HepG2 (cell line): ENCODE measurements around the gene ANKS3. TPM values are rescaled to one million over a fixed set of nuclear protein-coding genes. Genes with fewer than 3 reads are reported as not detected.

Experiments
- ATAC-seq: fragments of 200-7000 bp; cut with Tn5 transposase; 3 replicates; pipeline ENCODE4 v1.9.1; 2020; ENCODE audit warnings: mild to moderate bottlenecking, moderate library complexity
- BruUV-seq: library from RNA; stranded (reverse); fragments of 400-500 nt; replicated peaks from 2 replicates; lab custom pipeline; 2021; lab: Mats Ljungman, UMichigan
- CTCF ChIA-PET: fragments of 300-600 bp; formaldehyde crosslinking; extraction: SDS; loops from one replicate; lab custom pipeline; 2021; ENCODE audit warnings: low total read pairs, inconsistent platforms, low intra/inter-chr PET ratio; lab: Yijun Ruan, JAX
- POLR2A ChIA-PET: fragments of 350-600 bp; sonication (Branson Sonifier 250); formaldehyde crosslinking; loops from one replicate; lab custom pipeline; 2020; ENCODE audit warnings: antibody characterized with exemption, inconsistent platforms; lab: Yijun Ruan, JAX
- DNase-seq: peaks from one replicate; pipeline ENCODE4 v3.0.0-alpha.2; 2015; ENCODE audit warnings: low spot score
- FAIRE-seq: peaks from 3 replicates; lab custom pipeline; 2011; peaks lifted over from hg19 to GRCh38; lab: Jason Lieb, UNC
- H2AFZ ChIP-seq: one replicate; pipeline ENCODE4 v1.6.1; 2011; ENCODE audit warnings: low read length, inconsistent platforms
- H3K27ac ChIP-seq: fragments of 300-600 bp; 3 replicates; pipeline ENCODE4 v1.8.0; 2011; ENCODE audit warnings: mixed run types, mild to moderate bottlenecking, mixed read lengths, low read length, inconsistent platforms; ENCODE audit not compliant: insufficient read depth; ENCODE audit errors: extremely low read length
- H3K27me3 ChIP-seq, 2 experiments: fragments of 200-600 bp in 1 of 2; 2 replicates in 1 of 2; 3 replicates in 1 of 2; pipeline versions ENCODE4 v1.6.0 to v1.8.0; 2011; ENCODE audit warnings: low read length in 2 of 2, mild to moderate bottlenecking in 2 of 2, moderate library complexity in 2 of 2, inconsistent platforms in 1 of 2; ENCODE audit not compliant: insufficient read depth in 2 of 2, control insufficient read depth in 1 of 2
- H3K36me3 ChIP-seq, 2 experiments: fragments of 200-600 bp in 1 of 2; replicated peaks in 1 of 2; 2 replicates in 1 of 2; 3 replicates in 1 of 2; pipeline versions ENCODE4 v1.5.1 to v1.8.0; 2011; ENCODE audit warnings: low read length in 2 of 2, inconsistent platforms in 1 of 2; ENCODE audit not compliant: insufficient read depth in 2 of 2, control insufficient read depth in 1 of 2
- H3K4me1 ChIP-seq: 2 replicates; pipeline ENCODE4 v1.5.1; 2012; ENCODE audit warnings: low read length, inconsistent platforms; ENCODE audit not compliant: insufficient read depth
- H3K4me2 ChIP-seq: 2 replicates; pipeline ENCODE4 v1.6.0; 2011; ENCODE audit warnings: low read depth, low read length, inconsistent platforms
- H3K4me3 ChIP-seq, 3 experiments: fragments of 200-600 bp in 1 of 3; sonication (generic), shearing (Covaris generic) in 1 of 3; replicated peaks in 1 of 3; 2 replicates each; pipeline ENCODE4 v1.5.1; 2011 to 2016; ENCODE audit warnings: low read length in 3 of 3, inconsistent platforms in 2 of 3, low read depth in 2 of 3, mild to moderate bottlenecking in 2 of 3, control low read depth in 1 of 3, mixed read lengths in 1 of 3; ENCODE audit not compliant: insufficient read depth in 1 of 3
- H3K79me2 ChIP-seq: one replicate; pipeline ENCODE4 v1.6.1; 2011; ENCODE audit warnings: low read length, inconsistent platforms; ENCODE audit not compliant: insufficient read depth
- H3K9ac ChIP-seq: 2 replicates; pipeline ENCODE4 v1.6.0; 2011; ENCODE audit warnings: mild to moderate bottlenecking, low read depth, low read length, inconsistent platforms; ENCODE audit not compliant: insufficient read depth
- H3K9me3 ChIP-seq: 2 replicates; pipeline ENCODE4 v1.5.1; 2012; ENCODE audit warnings: mild to moderate bottlenecking, low read length
- H4K20me1 ChIP-seq: 2 replicates; pipeline ENCODE4 v1.6.0; 2011; ENCODE audit warnings: inconsistent platforms, mild to moderate bottlenecking, low read length, moderate library complexity; ENCODE audit not compliant: insufficient read depth
- AGO2 ChIP-seq: fragments of 200-400 bp; formaldehyde crosslinking; optimal IDR thresholded peaks from 2 replicates; pipeline ENCODE3; 2017; ENCODE audit warnings: mild to moderate bottlenecking, low read depth, low read length, moderate library complexity
- CENPX ChIP-seq: sonication (generic); formaldehyde crosslinking; IDR thresholded peaks from 2 replicates; pipeline ENCODE4 v1.9.0; 2021; ENCODE audit warnings: mild to moderate bottlenecking, missing genetic modification reagents, moderate library complexity
- GTF2F1 ChIP-seq: fragments of 150-350 bp; IDR thresholded peaks from 2 replicates; pipeline ENCODE4 v1.6.1; 2014; ENCODE audit warnings: low read length
- HOXA5 ChIP-seq: sonication (generic); formaldehyde crosslinking; IDR thresholded peaks from 2 replicates; pipeline ENCODE4 v1.4.0; 2020; ENCODE audit warnings: missing genetic modification reagents
- KLF16 ChIP-seq, 2 experiments: sonication (generic) in 1 of 2; formaldehyde crosslinking in 1 of 2; IDR thresholded peaks; 2 replicates each; pipeline versions ENCODE4 v1.6.1 to v1.8.0; 2016 to 2023; ENCODE audit warnings: missing genetic modification reagents in 2 of 2, missing compliant biosample characterization in 1 of 2
- POLR2AphosphoS5 ChIP-seq: IDR thresholded peaks from 2 replicates; pipeline ENCODE4 v1.6.1; 2012; ENCODE audit warnings: low read depth, low read length
- XBP1 ChIP-seq: sonication (generic); formaldehyde crosslinking; IDR thresholded peaks from 2 replicates; pipeline ENCODE4 v1.5.0; 2020; ENCODE audit warnings: missing genetic modification reagents
- ZNF687 ChIP-seq: sonication (generic); formaldehyde crosslinking; IDR thresholded peaks from 2 replicates; pipeline ENCODE4 v1.5.1; 2020; ENCODE audit warnings: mild to moderate bottlenecking, missing genetic modification reagents, moderate library complexity
- ZNF724P ChIP-seq: sonication (generic); formaldehyde crosslinking; IDR thresholded peaks from 2 replicates; pipeline ENCODE4 v1.8.0; 2022; ENCODE audit warnings: missing genetic modification reagents, borderline replicate concordance
- ZNF790 ChIP-seq: sonication (generic); formaldehyde crosslinking; IDR thresholded peaks from 2 replicates; pipeline ENCODE4 v1.8.0; 2022; ENCODE audit warnings: missing genetic modification reagents, mild to moderate bottlenecking, borderline replicate concordance
- ZSCAN5A ChIP-seq: sonication (generic); formaldehyde crosslinking; IDR thresholded peaks from 2 replicates; pipeline ENCODE4 v1.8.0; 2022; ENCODE audit warnings: mild to moderate bottlenecking, missing genetic modification reagents, borderline replicate concordance
- WGBS: methylation state at CpG from one replicate; pipeline ENCODE4 v1.1.6; 2017; ENCODE audit warnings: low lambda C conversion rate; 5-methylcytosine and 5-hydroxymethylcytosine counted together
- in situ Hi-C: cut with HindIII; loops from 2 replicates; pipeline ENCODE4 v1.10.0; 2017; ENCODE audit warnings: low pct_unique_long_range_greater_than_20kb; ENCODE audit not compliant: extremely low pct_ligation_motif_present
- intact Hi-C: fragments of 100-400 bp; cut with micrococcal nuclease; formaldehyde crosslinking; loops from one replicate; pipeline ENCODE4 v1.10.0; 2022; ENCODE audit not compliant: unreplicated experiment
- polyA plus RNA-seq, 8 experiments: library from polyadenylated mRNA; depleted of rRNA in 3 of 8; stranded (reverse) in 7 of 8; unstranded in 1 of 8; fragments of >200 nt; fragmentation: Illumina TruSeq in 4 of 8; extraction: Trizol in 4 of 8; gene quantifications; 2 replicates each; pipeline versions ENCODE4 v1.2.1 to v1.2.3, GENCODE V29; 2011 to 2016; ENCODE audit warnings: low read depth in 4 of 8, missing spikeins in 1 of 8, mixed read lengths in 1 of 8; ENCODE audit not compliant: insufficient read depth in 1 of 8
- total RNA-seq, 5 experiments: library from RNA; depleted of rRNA; stranded (reverse); fragments of >200 nt; fragmentation: Illumina TruSeq; extraction: Trizol; gene quantifications; 2 replicates each; pipeline ENCODE4 v1.2.3, GENCODE V29; 2016; ENCODE audit warnings: low read depth in 1 of 5

The ANKS3 gene
- total and polyA plus RNA-seq, 2 of the 13 experiments (the other 11 are each of a cell fraction or from before 2014, with no cell fraction given): 11.4 to 15.9 TPM

GRCh38 chr16:4748682-4749411, 14.8 kb upstream of the ANKS3 start:
- in situ Hi-C loops (no loop called here), intact Hi-C loops (no loop called here)
- 93% methylated on average over 7 of the region's 16 CpGs for WGBS
- Histone ChIP-seq H3K27ac (no peak overlapping the region), H3K4me3 (no peak overlapping the region), H2AFZ (no peak overlapping the region), H4K20me1 (no peaks in the 10 kb centered on the region), H3K9me3 (no peaks in the 10 kb centered on the region), H3K36me3 (peaks cover 17 to 29% of the 10 kb centered on the region in 2 experiments), H3K79me2 (no peaks in the 10 kb centered on the region), H3K4me1 (peaks cover under 1% of the 10 kb centered on the region; the same call in 1 of the 2 replicates), H3K27me3 (no peaks in the 10 kb centered on the region), H3K9ac (no peak overlapping the region), H3K4me2 (no peak overlapping the region)
- BruUV-seq: no TSS peak
- no peak for ATAC-seq
- TF ChIP-seq ZSCAN5A (CRISPR knock-in tag) (no peak), AGO2 (peak; percentile 84), CENPX (CRISPR knock-in tag) (no peak)
- CTCF ChIA-PET: no interaction called here
- POLR2A ChIA-PET: no interaction called here
- DNase-seq: no peak
- no peak for FAIRE-seq

GRCh38 chr16:4747906-4748681, 14.0 kb upstream of the ANKS3 start:
- H3K27ac ChIP-seq: no peak overlapping the region
- H3K4me3 ChIP-seq: no peak overlapping the region
- no peak for ATAC-seq
- no peak overlapping the region for H3K9ac ChIP-seq
- CTCF ChIA-PET: no interaction called here
- WGBS: 82% methylated on average over 14 of the region's 14 CpGs
- intact Hi-C loops (no loop called here), in situ Hi-C loops (no loop called here)
- peaks cover 15 to 23% of the 10 kb centered on the region in 2 experiments; a peak in 4 of 5 replicates for H3K36me3 ChIP-seq
- DNase-seq: no peak
- TSS peak; percentile 19 for BruUV-seq
- H3K9me3 ChIP-seq: no peaks in the 10 kb centered on the region
- POLR2A ChIA-PET: interaction anchor here (1.0 kb wide), 1 partner anchor 21 kb away, joined by 4 read pairs; no protein-coding TSS in a partner anchor
- no peaks in the 10 kb centered on the region for H3K27me3 ChIP-seq
- H2AFZ ChIP-seq: no peak overlapping the region
- H3K4me2 ChIP-seq: no peak overlapping the region
- no peak for FAIRE-seq
- H3K79me2 ChIP-seq: no peaks in the 10 kb centered on the region
- peaks cover 8% of the 10 kb centered on the region for H3K4me1 ChIP-seq
- H4K20me1 ChIP-seq: no peaks in the 10 kb centered on the region
- TF ChIP-seq ZNF687 (no peak), POLR2AphosphoS5 (0 out of 2 replicates have a peak, but pooled peaks have one; percentile 5), ZNF724P (no peak), XBP1 (CRISPR knock-in tag) (no peak), ZNF790 (CRISPR knock-in tag) (no peak), HOXA5 (CRISPR knock-in tag) (no peak), KLF16 (CRISPR knock-in tag; IDR thresholded peaks at IDR 0.05) (no peak), GTF2F1 (no peak)
